Islet of Langerhans (tissue), 1 donor: Measurements from ENCODE around the gene LSM4.
"Not testable (repeated sequence)": the region's sequence is repeated elsewhere in the genome, so short reads cannot be mapped to it uniquely, and the experiment has no call there.

Experiments
- FAIRE-seq: peaks from one replicate; lab custom pipeline; 2011; peaks lifted over from hg19 to GRCh38; lab: Jason Lieb, UNC

Gene LSM4

DNA sequence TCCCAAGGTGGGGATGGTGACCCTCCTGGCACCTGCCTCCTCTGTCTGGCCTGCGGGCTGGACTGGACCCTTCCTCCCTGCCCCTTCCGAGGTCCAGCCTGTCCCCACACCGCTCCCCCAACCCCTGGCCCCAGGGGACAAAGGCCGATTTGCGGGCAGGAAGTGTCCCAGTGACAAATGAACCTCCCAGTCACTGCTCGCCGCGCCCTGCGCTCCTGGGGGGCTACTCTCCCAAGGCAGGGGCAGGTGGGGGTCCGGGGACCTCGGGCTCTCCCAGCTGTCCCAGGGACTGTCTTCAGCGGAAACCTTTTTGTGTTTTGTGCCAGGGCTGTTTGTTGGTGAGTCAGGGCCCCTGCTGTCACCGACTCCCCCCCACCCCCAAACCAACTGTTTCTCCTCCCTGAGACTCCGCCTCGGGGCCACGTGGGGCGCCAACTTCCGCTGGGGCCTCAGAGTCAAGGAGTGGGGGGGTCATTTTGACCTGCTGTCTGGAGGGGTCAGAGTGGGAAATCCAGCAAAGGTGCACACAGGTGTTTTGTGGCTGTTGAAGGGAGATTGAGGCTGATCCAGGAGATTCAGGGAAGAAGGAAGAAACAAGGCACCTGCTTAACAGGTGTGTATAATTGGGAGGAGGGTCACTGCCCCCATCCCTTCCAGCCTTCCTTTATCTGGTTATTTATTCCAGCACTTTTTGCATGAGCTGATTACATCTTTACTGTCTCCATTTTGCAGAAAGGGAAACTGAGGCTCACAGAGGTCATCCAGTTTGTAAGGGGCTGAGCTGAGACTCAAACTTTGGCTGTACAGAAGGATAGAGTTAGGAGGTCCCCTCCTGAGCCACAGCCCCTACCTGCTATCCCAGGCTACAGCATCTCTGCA lies 18.4 kb upstream of the LSM4 start:
- no peak for FAIRE-seq

DNA sequence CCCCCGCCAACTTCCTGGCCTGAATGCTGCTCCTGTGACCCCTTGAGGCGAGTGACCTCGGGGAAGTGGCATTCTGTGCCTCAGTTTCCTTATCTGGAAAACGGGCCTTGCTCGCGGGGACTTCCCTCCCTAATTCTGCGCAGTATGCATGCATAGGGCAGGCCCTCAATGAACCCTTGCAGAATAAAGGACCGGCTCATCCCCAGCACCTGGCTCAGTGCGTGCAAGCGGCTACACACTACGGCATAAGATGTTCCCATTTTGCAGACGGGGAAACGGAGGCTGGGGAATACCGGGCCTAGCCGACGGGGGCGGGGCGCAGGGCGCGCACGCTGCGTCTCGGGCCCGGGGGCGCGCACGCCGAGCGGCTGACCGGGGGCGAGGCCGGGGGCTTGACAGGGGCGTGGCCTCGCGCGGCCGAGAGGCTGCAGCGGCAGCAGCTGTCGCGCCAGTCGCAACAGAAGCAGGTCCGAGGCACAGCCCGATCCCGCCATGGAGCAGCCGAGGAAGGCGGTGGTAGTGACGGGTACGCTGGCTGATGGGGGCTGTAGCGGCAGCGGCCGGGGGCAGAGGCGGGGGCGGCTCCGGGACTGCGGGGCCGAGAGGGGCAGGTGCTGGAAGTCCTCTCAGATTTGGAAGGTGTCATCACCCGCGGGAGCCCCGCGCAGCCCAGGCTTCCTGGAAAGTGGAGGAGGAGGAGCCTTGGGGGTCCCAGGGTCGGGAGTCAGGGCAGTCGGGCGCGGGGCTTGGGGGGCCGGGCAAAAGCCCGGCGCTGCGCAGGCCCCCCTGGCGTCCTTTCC lies 17.5 kb upstream of the LSM4 start, which contains the start of gene PGPEP1:
TSS of gene PGPEP1 (plus strand) at position 409 of the 800 bp plus-strand sequence. CDS start at position 493, 84 bp downstream.
- FAIRE-seq, result no peak

DNA sequence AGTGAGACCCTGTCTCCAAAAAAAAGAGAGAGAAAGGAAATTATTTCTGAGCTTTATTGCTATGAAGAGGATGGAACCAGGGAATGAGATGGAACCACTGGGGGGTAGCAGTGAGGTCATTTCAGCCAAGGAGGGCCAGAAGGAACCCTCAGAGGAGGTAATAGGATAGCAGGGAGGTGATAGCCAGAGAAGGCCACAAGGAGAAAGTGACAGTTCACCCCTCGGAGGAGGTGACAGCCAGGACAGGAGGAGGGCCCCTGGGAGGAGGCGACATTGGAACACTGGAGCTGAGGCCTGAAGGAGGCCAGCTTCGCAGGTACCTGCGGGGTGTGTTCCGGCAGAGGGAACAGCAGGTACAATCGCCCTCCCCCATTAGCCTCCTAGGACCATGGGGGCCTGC lies 16.8 kb upstream of the LSM4 start:
- no peak for FAIRE-seq

DNA sequence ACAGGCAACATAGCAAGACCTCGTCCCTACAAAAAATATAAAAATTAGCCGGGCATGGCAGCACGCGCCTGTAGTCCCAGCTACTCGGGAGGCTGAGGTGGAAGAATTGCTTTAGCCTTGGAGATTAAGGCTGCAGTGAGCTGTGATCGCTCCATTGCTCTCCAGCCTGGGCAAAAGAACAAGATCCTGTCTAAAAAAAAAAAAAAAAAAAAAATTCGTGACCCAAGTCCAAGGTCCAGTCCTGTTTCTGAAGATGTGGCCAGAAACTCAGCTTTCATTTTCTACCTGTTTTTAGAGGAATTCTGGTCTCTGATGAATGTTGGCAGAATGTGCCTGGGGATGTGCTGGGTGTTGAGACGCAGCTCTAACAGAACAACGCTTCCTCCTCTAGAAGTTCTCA lies 15.7 kb upstream of the LSM4 start:
- FAIRE-seq, result no peak

DNA sequence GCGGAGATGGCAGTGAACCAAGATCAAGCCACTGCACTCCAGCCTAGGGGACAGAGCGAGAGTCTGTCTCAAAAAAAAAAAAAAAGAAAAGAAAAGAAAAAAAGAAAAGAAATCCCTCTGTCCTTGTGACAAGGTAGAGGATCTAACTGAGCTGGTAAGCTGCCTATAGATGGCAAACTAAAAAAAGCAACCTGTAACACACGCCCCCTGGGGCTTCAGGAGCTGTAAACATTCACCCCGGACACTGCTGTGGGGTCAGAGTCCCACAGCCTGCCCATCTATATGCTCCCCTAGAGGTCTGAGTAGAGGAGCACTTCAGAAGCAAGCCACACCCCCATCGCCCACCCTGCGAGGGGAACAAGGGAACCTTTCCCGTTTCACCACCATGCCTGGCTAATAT lies 13.2 kb upstream of the LSM4 start:
- no peak for FAIRE-seq

DNA sequence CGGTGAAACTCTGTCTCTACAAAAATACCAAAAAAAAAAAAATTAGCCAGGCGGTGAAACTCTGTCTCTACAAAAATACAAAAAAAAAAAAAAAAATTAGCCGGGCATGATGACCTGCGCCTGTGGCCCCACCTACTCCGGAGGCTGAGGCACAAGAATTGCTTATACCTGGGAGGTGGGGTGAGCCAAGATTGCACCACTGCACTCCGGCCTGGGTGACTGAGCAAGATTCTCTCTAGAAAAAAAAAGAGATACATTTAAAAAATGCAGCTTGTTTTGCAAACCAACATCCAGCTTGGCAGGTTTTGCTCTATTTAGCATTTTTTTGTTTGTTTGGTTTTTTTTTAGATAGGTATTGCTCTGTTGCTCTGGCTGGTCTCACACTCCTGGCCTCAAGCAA lies 10.8 kb upstream of the LSM4 start:
- FAIRE-seq, result no peak

DNA sequence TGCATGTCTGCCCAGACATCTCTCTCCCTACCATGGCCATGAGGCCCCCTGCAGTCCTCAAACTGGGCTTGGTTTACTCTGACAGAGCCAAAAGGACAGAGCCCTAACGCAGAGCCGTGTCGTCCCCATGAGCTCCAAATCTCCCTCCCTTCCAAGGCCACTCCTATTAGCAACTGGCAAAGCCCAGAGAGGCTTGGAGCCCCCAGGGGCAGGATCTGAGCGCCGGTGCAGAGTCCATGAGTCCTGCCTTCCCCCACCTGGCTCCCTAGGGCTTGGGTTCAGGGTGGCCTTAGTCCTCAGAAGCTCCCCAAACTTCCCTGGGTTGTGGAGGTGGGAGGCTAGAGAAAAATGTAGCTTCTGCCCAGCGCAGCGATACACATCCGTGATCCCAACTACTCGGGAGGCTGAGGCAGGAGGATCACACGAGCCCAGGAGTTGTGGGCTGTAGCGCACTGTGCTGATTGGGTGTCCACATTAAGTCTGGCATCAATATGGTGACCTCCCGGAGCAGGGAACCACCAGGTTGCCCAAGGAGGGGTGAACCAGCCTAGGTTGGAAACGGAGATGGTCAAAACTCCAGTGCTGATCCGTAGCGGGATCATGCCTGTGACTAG lies 10.1 kb upstream of the LSM4 start:
- no peak for FAIRE-seq

DNA sequence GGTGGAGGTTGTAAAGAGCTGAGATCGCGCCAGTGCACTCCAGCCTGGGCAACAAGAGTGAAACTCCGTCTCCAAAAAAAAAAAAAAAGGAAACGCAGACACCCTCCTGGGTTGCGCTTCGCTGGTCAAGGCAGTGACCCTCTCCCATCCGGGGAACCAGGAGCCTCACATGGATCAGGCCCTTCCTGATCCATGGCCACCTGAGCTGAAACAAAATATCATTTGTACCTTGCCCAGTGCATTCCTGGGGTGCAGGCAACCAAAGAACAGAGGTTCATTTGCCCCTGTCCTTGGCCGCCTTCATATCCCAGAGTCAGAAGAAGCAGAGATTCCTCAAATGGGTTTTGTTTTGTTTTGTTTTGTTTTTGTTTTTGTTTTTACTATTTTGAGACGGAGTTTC lies 8.0 kb upstream of the LSM4 start:
- FAIRE-seq, result no peak

DNA sequence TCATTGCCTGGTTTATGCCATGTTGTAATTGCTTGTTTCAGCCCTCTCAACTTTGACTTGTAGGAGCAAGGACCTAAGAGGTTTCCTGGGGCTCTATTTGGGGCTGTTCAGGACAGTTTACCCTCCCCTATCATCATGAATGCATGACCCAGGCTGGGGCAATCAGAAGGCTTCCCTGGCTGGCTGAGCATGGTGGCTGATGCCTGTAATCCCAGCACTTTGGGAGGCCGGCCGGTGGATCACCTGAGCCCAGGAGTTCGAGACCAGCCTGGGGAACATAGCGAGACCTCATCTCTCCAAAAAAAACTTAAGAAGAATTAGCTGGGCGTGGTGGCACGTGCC lies 6.1 kb upstream of the LSM4 start:
- no peak for FAIRE-seq

DNA sequence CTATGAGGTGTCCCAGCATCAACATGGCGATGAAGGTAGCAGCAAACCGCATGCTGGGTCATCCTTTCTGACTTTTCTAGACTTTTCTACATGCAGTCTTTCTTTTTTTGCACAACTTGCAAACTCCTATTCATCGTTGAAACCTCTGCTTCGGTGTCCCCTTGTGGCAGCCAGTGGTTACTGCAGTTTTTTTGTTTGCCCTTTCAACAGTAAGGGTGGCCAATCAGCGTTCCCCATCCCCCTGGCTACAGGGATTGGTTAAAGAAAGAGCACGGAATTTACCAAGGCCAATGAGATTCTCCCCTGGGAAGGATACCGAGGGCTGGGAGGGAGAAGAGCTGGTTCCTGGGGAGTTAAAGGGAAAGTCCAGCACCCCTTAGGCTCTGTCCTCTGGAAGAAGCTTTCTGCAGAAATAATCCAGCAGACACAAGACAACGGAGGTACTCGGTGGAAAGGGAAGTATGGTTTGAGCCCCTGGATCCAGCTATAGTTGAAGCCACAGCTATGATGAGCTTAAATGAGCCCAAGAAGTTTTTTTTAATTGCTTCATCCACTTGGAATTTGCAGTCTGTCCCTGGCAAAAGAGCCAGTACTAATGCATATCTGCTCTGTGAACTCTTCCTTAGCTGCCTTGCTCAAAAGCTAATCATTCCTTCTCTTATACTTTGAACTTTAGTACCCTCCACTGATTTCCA lies 5.6 kb upstream of the LSM4 start:
- peak; percentile 98 for FAIRE-seq

DNA sequence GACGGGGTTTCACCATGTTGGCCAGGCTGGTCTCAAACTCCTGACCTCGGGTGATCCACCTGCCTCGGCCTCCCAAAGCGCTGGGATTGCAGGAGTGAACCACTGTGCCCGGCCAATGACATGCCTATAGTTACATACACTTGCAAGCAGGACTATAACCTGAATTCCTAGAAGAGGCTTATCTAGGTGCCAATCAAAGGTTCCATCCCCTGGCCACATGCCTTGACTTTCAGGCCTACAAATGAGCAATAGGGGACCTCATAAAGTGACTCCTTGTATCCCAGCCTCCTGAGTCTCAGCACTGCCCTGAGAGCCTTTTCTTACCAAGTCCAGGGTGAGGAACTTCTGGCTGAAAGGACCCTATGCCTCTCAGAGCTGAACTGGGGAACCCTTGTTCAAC lies 3.9 kb upstream of the LSM4 start:
- FAIRE-seq, result no peak

DNA sequence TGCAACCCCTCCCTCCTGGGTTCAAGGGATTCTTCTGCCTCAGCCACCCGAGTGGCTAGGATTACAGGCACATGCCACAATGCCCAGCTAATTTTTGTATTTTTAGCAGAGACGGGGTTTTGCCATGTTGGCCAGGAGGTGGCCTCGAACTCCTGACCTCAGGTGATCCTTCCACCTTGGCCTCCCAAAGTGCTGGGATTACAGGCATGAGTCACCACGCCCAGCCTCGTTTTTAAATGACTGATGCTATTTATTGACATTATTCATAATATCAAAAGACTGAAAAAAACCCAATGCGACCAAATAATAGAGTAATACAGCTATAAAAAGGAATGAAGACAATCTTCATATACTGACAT lies 1.5 kb upstream of the LSM4 start:
- not testable (repeated sequence) for FAIRE-seq

DNA sequence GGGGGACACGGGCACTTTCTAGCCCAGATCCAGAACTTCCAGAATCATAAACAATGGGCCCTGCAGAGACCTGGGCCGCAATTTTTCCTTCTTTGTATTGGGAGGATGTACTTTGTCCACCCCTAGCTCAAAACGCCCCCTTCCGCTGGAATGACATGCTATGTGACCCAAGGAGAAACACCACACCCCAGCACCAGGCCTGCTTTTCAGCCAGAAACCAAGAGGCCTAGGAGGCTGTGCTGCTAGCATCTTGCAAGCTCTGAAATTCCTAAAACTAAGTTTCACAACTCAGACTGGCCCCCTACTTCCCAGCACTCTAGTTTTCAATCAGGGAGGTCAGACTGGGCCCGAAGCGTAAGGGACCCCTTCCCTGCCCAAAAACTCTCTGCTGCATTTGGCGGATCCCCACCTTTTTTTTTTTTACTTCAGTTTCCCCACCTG lies 538 bp downstream of the LSM4 start:
- no peak for FAIRE-seq

DNA sequence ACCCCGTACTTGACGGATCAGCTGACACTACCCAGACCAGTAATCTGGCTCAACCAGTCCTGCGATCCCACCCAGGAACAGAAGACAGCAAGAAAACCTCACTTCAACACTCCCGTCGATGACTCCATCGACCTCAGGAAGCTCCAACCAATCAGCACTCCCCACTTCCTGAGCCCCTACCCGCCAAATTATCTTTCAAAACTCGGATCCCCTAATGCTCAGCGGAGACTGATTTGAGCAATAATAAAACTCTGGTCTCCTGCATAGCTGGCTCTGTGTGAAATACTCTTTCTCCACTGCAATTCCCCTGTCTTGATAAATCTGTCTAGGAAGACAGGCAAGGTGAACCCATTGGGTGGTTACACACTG lies 1.2 kb downstream of the LSM4 start:
- no peak for FAIRE-seq

DNA sequence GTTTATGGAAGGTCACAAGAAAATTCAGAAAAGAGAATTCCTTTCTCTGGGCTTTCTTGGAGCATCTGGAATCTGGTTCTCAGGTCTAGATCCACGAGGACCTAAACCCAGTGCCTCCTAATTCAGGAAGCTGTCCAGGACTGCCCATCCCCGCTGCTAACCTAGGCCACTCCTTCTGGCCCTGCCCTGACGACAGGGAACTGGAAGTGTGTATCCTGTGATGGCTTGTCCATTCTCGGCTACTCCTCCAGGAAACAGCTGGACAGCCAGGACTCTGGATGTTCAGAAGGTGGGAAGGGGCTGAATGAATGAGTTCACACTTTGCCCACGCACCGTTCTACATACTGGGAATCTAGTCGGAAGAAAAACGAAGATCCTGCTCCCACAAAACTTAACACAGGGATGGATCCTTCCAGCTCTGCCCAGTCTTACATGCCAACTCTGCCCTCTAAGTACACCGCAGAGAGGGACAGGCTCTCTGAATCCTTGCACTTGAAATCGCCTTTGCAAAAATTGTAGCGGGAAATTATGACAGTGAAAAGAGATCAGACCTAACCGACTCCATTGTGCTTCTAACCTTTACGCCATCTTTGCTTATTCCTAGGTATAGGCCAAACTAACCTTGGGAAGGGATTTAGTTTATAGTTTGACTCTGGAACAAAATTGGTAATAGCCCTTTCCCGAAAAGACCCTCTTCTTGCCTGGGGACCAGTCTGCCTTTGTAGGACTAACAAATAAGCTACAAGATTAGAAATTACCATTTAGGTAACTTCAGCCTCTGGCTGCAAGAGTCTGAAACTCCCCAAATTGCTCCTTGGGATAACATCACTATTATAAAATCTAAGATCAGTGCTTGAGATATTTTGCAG lies 1.8 kb downstream of the LSM4 start:
- no peak for FAIRE-seq

DNA sequence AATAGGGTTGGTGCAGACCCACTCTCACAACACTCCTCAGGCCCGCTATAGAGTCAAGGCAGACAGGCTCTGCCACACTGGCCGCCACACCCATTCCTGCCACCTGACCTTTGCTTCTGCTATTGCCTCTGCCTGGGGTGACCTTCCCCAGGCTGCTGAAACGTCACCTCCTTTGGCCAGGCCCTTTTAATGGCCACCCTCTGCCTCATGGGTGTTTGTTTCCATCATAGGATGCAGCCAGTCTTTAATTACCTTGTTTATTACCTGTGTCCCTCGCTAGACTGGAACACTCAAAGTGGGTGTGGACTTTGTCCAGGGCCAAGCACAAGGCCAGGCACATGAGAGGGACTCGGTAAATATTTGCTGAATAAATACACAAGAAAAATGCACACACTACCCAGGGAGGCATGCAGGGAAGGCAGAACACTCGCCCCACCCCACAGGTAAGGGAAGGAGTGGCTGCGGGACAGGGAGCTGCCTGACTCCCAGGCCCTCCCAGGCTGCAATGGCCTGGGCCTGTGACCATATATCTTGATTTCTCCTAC lies 3.2 kb downstream of the LSM4 start:
- FAIRE-seq, result no peak

DNA sequence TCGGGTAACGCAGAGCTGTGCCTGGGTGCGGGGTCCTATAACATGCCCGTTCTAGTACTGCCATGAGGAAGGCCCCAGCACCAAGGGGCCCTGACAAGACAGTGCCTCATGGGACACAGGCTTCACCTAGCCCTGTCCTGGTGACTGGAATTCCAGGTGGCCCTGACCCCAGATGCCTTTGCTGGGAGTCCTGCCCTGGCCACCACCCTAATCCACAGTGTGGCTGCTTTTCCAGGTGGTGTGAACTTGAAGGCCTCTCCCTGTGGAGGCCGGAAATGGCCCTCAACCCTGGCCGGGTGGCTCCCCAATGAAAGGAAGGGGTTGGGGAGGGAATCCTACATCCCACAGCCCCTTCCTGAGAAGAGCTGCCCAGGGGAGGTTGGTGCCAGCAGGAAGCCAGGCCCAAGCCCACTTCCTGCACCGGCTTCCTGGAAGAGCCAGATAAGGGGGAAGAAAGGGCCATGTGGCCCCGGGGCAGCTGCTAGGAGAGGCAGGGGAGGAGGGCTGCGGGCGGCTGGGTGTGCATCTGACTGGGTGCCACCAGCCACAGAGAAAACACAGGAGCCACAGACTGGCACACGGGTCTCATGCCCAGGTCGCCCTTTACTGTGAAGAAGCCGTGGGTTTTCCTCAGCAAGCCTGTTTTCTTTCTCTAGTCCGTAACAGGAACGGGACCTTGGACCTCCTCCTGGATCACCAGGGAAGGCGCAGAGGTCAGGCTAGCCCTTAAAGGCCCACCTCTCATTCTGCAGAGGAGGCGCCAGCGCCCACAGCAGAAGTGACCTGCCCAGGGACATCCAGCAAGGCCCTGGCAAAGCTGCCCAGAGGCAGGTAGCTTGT lies 4.7 kb downstream of the LSM4 start:
- FAIRE-seq, result no peak

DNA sequence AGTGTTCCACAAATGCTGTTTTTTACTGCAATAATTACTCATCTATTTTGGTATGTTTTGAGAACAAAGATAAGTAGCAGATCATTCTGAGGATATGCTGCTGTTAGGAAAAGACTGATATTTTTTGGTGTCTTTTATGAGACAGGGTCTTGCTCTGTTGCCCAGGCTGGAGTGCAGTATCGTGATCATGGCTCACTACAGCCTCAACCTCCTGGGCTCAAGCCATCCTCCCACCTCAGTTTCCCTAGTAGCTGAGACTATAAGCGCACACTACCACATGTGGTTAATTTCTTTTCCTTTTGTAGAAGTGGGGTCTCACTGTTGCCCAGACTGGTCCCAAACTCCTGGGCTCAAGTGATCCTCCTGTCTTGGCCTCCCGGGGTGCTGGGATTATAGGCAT lies 9.5 kb downstream of the LSM4 start:
- no peak for FAIRE-seq

DNA sequence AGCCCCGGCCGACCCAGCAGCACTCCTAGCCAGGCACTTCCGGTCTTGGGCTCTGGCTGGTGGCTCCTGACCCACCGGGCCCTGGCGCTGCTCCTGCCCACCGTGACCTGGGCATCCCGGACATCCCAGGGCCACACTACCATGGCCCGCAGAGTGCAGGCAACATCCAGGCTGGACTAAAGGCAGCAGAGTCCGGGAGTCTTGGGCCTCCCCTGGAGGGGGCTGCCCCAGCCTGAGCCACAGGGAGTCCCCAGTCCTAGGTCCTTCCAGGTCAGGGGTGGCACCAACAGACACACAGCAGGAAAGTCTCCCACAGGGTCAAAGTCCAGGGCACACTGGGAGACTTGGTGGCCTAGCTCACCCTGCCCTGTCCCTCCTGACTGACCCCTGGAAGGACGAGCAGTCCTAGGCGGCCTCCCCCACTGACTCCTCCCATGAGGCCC lies 10.8 kb downstream of the LSM4 start:
- FAIRE-seq, result no peak

DNA sequence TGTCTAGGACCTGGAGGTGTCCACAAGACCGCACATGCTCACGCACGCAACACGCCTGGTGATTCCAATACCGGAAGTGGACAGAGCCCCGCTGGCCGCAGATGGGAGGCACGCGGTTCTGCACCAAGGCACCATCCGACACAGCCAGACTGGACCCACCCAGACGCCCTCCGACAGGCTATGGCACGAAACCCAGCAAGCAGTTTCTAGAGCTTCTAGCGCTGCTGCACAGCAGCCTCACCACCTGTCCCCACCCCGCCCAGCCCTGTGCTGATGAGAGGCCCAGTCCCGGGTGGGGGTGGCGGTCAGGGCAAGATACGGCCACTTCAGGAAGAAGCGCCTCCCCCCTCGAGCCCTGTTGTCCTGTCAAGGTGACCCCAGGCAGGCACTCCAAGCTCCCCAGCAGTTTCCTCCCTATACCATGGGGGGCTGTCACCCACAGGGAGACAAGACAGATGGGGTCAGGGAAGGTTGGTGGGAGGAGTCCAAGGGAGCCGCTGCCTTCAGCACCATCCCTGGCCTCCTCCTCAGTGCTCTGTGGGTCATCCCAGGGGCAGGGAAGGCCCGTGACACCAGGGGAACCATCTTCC lies 11.3 kb downstream of the LSM4 start:
- no peak for FAIRE-seq
